GM23338 (cell line): ENCODE results near the gene CTNNA3.

Experiments
- CTCF ChIP-seq, 2 experiments: fragments of 200-600 bp in 1 of 2; sonication (generic) in 1 of 2; conservative IDR thresholded peaks; 2 replicates each; pipeline versions ENCODE4 v1.5.1 to v1.6.1; 2016 to 2017; ENCODE audit warnings: antibody characterized with exemption in 2 of 2, low read depth in 2 of 2, mild to moderate bottlenecking in 2 of 2, moderate library complexity in 1 of 2
- ETS1 ChIP-seq: IDR thresholded peaks from 2 replicates; pipeline ENCODE4 v1.6.1; 2016; ENCODE audit warnings: antibody characterized with exemption
- EZH2 ChIP-seq: fragments of 200-600 bp; sonication (generic); IDR thresholded peaks from one replicate; pipeline ENCODE4 v1.8.0; 2017; ENCODE audit warnings: antibody characterized with exemption, mild to moderate bottlenecking, low read depth; ENCODE audit not compliant: unreplicated experiment
- EZH2phosphoT487 ChIP-seq: fragments of 200-600 bp; sonication (generic); IDR thresholded peaks from one replicate; pipeline ENCODE4 v1.8.1; 2018; ENCODE audit warnings: antibody characterized with exemption; ENCODE audit not compliant: unreplicated experiment
- JUNB ChIP-seq: IDR thresholded peaks from one replicate; pipeline ENCODE4 v1.6.1; 2016; ENCODE audit warnings: antibody characterized with exemption; ENCODE audit not compliant: unreplicated experiment
- POLR2AphosphoS5 ChIP-seq: IDR thresholded peaks from 2 replicates; pipeline ENCODE4 v1.6.1; 2016; ENCODE audit warnings: antibody characterized with exemption, low read depth

GRCh38 chr10:66836057-66836456, 859.9 kb downstream of the CTNNA3 start:
- TF ChIP-seq CTCF (conservative IDR thresholded peaks at IDR 0.05; ENCODE audit: low read depth in 2 of 2) = no peak
- no peak for TF ChIP-seq EZH2
- no peak for TF ChIP-seq ETS1
- no peak for TF ChIP-seq POLR2AphosphoS5
- TF ChIP-seq JUNB = no peak
- TF ChIP-seq EZH2phosphoT487 = no peak
